HG02943 (cell line): ENCODE measurements around the gene SEMA6A.

ENCODE experiments used
- ATAC-seq: cut with Tn5 transposase; IDR thresholded peaks from one replicate; pipeline ENCODE4 v1.9.1; 2021; ENCODE audit warnings: mild to moderate bottlenecking, low read depth, moderate library complexity; ENCODE audit not compliant: unreplicated experiment

SEMA6A gene, protein sequence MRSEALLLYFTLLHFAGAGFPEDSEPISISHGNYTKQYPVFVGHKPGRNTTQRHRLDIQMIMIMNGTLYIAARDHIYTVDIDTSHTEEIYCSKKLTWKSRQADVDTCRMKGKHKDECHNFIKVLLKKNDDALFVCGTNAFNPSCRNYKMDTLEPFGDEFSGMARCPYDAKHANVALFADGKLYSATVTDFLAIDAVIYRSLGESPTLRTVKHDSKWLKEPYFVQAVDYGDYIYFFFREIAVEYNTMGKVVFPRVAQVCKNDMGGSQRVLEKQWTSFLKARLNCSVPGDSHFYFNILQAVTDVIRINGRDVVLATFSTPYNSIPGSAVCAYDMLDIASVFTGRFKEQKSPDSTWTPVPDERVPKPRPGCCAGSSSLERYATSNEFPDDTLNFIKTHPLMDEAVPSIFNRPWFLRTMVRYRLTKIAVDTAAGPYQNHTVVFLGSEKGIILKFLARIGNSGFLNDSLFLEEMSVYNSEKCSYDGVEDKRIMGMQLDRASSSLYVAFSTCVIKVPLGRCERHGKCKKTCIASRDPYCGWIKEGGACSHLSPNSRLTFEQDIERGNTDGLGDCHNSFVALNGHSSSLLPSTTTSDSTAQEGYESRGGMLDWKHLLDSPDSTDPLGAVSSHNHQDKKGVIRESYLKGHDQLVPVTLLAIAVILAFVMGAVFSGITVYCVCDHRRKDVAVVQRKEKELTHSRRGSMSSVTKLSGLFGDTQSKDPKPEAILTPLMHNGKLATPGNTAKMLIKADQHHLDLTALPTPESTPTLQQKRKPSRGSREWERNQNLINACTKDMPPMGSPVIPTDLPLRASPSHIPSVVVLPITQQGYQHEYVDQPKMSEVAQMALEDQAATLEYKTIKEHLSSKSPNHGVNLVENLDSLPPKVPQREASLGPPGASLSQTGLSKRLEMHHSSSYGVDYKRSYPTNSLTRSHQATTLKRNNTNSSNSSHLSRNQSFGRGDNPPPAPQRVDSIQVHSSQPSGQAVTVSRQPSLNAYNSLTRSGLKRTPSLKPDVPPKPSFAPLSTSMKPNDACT

DNA sequence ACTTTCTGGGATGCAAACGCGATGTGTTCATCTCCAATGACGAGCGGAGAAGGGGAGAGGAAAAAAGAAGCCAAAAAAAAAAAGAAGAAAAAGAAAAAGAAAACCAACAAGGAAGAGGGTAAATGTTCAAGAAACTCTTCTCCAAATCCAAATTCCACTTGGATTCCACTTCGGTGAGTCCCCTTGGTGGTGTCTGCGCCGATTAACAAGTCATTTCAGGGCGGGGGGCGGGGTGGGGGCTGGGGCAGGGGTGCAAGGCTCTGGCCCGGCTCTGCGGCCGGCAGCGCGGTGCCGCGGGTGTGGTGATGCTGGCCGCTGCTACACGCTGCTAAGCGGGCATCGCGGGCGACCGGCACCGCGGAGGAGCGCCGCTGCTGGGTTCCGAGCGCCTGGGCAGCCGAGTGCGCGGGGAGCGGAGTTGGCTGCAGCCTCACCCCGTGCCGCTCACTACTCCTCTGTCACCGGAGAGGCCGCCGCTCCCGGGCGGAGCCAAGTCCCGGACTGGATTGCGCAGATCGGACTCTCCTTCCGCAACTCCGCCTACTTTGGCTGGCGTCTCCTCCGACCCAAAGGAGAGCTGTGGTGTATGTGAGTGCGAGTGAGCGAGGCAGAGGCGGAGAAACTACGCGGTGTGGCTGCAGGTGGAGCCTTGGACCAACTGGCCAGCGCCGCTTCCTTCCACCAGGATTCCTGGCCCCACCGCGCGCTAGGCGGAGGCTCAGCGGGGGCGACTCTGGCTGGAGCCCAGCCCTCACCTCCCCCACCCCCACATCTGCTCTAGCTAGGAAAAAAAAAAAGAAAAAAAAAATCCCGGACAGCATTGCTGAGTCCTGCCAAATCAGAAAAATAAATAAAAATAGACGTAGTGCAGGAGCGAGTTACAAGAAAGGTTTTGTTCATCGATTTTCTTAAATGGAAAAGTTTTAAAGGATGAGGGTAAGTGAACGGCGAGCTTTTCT, at the start of gene SEMA6A:
TSS of gene SEMA6A (minus strand) at position 457 of the 959 bp plus-strand sequence. CDS start 69,879 bp downstream, outside the sequence.
- ATAC-seq, result peak; percentile 53

DNA sequence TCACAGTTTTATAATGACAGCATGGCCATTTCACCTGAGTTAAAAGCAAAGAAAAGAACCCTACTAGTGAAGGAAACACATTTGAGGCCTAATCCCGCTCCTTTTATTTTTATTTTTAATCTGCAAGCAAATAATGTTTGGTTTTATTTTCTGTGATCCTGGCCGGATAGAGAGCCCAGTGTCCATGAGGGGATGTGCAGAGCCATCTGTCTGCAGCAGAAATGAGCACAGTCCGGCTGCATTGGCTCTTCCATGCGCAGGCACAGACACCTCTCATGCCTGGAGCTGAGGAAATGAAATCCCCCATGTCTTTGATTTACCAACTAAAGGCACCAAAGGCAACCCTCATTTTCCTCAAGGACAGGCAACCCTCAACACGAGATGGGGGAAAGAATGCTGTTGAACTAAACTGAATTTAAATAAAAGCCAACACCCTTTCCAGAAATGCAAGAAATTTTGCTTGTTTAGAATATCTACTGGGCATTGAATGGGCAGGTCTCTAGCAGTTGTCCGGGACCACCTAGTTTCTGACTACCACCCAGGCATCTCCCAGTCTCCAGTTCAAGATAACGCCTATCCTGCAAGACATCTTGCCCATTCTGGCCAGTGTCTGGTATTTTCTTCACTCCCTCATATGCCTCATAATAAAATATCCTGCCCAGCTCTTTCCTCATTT, 47.9 kb upstream of the SEMA6A start:
- ATAC-seq, result no peak

DNA sequence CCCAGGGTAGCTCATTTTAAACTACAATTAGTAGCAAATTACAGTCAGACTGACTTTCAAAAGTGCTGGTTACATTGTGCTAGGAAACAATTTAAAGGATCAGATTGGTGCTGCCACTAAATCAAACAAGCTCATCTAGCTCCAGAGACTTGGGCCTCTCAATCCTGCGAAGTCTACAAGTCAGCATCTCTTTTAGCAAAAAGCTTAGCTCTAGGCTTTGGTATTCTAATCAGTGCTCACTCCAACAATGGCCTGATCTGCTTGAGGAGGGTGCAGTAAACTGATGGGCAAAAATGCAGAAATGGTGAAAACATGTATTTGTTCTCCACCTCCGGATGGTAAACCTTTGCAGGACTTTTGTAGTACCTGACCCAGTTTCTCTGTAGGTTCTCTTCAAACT, 47.0 kb upstream of the SEMA6A start:
- ATAC-seq, result no peak

DNA sequence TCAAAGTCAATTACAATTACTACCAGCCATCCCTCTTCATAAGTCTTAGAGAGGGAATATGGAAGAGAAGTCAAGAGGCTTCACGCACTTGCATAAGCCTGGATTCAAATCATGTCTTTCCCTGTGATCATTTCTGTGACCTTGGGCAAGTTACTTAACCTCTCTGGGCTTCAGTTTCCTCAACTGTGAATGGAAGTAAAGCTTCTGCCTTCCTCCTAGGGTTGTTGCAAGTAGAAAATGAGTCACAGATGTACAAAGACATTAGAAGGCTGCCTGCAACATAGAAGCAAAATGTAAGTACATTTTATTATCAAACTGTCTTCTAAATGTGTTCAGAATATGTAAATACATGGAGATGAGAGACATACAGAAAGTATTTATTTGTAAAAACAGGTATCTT, 42.3 kb upstream of the SEMA6A start:
- ATAC-seq, result no peak

DNA sequence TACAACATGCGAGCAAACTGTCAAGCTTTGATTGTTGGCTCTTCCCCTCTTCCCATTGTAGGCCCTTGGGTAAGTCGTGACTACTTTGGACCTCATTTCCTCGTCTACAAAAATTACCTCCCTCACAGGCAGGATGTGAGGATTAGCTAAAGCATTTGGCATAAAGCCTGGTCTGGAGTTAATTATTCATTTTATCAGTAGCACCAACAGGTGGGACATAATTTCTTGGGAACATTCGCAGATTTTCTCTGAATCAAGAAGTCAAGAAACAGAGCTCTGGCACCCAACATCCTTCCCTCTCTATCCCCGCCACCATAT, 39.9 kb upstream of the SEMA6A start:
- ATAC-seq, result no peak

DNA sequence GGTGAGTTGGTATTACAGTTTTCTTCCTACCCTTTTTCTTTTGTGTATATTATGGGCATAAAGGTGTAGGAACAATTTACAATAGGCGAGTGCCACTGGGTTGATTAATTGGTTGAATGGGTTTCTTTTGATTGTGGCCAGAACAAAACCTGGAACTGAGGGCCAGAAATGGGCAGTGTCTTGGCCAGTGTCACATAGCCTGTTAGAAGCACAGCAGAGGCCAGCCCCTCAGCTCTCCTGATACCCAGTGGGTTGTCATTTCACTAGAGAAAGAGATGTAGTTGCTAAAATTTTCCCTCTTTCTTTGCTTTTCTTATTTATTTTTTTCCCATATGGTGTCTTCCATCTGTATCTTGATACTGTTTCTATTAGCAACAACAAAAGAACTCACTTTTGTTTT, 38.8 kb upstream of the SEMA6A start:
- ATAC-seq, result no peak

DNA sequence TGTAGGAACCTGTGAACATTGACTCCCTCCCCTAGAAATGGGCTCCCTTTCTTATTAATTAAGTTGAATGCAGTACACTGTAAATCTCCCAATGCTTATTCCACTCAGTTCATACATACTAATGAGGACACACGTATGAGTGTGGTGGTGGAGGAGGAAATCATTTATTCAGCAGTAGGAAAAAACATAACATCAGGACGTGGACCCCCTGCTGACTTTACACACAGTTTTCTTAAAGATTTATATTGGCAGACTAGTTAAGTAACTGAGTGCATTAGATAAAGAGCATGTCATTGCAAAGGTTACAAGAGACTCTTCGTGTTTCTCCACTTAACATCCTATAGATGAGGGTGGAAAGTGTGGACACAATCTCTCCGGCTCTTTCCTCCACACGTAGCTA, 37.8 kb upstream of the SEMA6A start:
- ATAC-seq, result no peak

DNA sequence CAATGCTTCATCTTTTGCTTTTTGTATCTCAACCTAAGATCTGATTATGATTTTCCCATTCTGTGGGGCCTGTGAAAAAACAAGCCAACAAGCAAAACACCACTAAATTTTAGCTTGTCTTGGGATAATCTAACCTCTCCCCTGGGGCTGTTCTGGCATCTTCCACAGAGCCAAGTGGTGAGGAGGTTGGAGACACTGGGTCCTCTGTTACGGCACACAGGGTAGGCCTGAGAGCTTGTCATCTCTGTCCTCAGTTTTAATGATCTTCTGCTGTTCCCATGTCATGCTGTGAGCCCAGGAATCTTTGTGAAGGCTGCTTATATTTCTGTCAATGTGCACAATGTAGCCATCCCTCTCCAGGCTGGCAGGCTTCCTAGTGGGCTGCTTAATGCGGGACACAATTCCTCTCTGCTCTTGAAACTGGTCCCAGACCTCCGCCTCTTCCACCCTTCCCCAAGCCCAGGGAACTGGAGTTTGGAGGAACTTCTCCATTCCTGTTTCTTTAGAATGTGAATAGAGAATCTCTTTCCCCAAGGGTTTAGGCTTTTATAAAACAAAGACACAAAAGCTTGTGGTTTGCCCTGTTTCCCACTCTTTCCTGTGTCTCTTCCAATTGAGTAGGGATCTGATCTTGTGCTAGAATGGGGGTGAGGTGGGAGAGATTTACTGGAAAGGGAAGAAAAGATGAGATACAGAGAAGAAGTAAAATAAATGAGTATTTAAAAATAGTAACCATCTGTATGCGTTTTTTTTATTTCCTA, 30.9 kb upstream of the SEMA6A start:
- no peak for ATAC-seq

DNA sequence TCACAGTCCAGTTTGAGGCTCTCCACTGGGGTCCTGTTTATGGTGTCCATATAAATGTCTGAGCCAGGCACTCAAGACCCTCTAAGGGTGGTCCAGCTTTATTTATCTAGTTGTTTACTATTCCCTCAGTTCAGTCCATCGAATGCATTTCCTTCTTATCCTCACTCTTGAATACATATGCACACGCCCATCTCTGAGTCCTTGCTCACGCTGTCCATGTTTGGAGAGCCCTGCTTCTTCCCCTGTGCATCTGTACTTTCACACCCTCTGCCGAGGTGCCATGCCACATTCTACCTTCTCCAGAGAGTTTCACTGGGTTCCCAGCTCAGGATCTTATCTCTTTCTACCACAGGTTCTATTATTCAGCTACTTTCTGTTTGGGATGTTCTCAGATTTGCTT, 30.2 kb upstream of the SEMA6A start:
- ATAC-seq, result no peak

DNA sequence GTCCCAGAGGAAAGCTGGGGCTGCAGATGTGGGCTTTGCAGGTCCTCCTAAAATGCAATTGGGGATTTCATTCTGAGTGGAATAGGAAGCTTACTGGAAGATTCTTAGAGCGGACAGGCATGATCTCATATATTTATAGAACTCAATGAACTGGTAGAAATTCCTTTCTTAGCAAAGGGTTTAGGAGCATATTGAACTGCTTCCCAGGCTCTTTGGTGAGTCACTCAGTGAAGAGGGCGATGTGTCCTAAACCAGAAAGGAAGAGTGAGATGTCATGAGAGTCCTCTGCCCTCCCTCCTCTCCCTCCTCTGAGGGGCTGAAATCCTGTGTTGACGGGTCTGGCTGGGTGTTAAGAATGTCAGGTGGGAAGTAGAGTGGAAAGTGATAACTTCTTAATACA, 26.3 kb upstream of the SEMA6A start:
- no peak for ATAC-seq

DNA sequence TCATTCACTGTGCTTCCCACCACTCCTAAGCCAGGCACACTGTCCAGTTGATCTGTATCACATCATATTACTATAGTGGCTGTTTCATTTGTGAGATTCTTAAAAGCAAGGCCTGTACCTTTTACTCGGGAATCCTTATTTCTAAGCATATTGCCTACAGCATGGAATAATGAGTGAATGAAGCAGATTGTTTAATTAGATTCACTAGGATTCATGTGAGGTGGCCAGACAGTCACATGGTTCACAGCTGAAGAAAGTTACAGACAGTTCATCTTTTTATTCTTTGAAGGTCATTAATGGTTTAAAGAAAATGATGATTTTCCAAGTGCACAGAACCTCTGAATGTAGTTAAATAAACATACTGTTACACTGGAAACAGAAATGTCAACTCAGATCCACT, 24.3 kb upstream of the SEMA6A start:
- no peak for ATAC-seq

DNA sequence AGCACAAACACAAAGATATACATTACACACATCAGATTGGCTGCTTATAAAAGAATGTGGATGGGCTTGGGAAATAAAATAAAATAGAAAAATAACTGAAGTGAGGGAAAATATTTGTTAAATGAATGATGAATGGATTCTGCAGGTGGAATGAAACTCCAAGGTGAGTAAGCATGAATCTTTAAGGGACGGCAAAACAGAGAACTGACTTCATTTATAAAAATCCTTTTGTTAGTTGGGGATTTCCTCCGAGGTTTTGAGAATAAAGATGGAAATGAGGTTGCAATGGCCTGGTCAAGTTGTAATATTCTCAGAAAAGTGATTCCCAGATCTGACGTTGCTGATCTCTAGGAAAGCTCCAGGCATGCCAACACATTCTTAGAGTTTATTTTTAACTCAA, 20.9 kb upstream of the SEMA6A start:
- no peak for ATAC-seq

DNA sequence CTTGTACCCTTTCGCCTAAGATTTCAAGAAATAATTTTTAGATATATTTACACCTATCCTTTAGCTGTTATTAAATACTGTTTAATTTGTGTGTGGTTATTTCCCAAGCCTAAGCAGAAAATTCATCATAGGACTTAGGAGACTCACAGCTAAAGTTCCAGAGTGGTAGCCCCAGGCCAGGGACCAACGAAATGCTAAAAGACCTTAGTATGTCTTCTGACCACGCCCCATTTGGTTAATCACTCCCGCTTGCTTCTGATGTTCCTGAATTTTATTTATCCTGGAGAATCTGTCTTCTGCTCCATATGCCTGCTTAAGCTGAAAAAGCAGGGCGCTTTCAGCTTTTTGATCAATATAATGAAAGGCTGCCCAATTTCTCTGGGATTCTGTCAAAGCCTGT, 18.7 kb upstream of the SEMA6A start:
- no peak for ATAC-seq

DNA sequence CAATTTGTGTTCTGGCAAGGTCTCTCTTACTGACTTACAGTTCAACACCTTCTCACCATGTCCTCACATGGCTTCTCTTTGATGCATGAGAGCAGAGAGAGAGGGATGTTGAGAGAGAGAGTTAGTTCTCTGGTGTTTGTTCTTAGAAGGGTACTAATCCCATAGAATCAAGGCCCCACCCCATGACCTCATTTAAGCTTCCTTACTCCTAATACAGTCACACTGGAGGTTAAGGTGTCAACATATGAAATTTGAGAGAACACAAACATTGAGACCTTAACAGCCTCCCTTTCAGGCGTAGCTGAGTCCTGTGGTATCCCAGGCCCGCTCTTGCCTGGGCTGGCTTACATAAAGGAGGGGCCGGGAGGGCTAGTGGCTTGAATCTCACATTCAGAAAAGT, 10.6 kb upstream of the SEMA6A start:
- ATAC-seq, result no peak

DNA sequence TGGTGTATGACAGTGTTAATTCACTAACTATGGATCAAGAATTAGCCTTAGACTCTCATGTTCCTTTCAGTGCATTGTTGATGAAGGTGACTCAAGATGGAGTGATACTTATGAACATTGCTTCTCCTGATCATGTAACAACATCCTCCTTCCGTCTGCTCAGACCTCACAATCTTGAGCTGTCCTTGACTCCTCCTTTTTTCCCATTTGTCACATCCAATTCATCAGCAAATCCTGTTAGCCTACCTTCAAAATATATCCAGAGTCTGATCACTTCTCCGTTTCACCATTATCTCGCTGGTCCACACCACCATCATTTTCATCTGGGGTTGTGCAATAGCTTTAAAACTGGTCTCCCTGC, 9.2 kb upstream of the SEMA6A start:
- no peak for ATAC-seq

DNA sequence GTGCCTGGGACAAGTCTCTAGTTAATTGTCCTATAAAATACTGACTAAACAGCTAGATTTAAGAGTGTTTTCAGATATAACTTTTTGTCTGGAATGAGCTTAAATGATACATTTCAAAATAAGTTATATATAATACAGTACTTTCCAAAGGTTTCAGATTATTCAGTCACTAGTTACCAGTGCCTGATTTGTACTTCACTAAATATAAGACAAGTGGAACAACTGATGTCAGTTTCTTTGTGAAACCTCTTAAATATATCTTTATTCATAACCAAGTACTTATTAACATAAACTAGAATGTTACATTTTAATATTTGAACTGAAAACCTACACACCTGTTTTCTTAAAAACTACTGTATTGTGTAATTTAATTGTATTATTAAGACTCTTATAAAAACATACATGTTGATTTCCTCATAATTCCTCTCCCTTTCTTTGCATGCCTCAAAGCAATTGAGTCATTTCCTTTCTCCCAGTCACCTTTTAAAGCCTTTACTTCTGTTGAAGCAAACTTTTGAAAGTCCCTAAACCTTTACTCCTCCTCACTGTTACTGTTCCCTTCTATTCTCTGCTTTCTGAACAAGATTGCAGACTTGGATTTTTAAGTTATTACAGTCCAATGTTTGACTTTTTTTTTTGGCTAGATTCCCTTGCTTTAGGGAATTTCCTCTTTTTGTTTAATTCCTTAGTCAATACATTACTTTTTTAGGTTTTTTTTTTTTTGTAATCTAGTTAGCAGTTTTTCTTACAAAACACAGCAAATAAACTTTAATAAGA, 8.7 kb upstream of the SEMA6A start:
- no peak for ATAC-seq

DNA sequence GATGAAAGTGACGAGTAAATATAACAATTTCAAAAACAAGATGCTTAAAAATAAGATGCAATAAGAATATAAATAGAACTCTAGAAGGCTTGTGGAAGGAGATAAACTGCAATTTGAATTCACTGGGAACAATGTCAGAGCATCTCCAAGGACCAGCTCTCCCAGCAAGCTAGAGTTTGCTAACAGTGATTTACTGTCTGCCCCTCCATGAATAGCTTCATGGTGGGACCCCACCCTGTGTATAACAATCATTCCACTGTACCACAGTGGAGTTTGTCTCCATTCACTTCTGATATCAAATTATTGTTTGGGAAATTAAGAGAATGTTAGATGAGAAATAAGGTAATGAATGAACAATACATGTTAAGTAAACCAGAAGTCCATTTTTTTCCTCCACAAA, 7.3 kb upstream of the SEMA6A start:
- ATAC-seq, result no peak

DNA sequence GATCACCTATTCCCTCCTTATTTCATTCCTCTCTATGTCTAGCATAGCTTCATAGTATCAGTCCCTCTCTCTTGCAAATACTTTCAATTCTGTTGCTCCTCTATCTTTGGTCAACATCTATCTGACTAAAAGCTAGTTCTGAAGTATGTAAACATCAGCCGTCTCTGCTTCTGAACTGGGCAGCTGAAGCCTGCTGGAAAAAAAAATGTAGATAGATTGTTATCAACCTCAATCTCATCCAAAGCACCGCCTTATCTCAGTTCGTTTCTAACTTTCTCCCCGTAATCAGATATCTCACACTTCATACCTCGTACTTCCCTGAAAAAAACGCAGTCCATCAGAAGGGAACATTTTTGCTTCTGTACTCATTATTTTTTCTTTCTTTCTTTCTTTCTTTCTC, 4.5 kb upstream of the SEMA6A start:
- no peak for ATAC-seq

DNA sequence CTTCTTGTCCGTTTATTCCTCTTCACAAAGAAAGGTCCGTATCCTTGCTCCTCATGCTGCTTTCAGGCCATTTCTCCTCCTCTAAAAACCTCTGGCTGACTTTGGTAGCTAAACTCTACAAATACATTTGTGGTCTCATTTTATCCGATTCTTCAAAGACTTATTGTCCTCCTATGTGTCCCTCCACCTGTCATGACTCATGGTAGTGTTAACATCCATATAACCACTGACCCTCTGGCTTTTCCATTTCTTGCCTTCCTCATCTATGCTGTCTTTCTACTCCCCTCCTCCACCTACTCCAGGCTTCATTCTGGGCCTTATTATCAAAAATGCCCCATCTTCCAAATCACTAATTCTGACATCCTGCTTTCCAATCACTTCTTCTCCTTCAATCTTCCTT, 4.1 kb upstream of the SEMA6A start:
- ATAC-seq, result no peak
